Endothelial cell of umbilical vein (primary cell): Measurements from ENCODE around the gene PTPRD.

ENCODE experiments used
- EZH2 ChIP-seq: IDR thresholded peaks from 2 replicates; pipeline ENCODE4 v1.6.1; 2012; ENCODE audit warnings: borderline replicate concordance, low read depth, mild to moderate bottlenecking, moderate library complexity, low read length, inconsistent platforms; ENCODE audit not compliant: severe bottlenecking
- MYC ChIP-seq: IDR thresholded peaks from one replicate; pipeline ENCODE4 v1.6.1; 2011; ENCODE audit warnings: mild to moderate bottlenecking, low read depth, low read length

DNA sequence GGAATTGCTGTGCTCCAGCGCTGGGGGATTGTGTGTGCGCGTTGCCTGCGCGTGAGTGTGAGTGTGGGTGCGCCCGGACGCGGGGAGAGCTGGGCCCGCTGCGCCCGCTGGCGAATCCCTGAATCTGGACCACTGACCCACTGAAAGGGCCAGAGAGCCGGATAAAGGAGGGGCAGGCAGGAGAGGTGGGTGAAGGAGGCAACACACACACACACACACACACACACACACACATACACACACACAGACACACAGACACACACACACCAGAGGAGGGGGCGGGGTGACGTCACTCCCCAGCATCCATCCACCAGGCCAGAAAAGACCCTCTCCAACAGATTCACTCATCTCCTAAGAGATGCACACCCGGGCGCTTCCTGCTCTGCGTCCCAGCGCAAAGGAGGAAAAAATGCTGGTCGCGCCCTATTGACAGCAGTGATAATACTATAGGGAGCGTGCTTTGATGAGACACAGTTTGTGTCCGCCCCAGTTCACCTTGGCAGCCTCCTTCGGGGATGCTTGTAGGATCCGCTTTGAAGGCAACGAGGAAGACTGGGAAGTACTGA lies 1754.1 kb downstream of the PTPRD start:
- TF ChIP-seq MYC (no peak), EZH2 (no peak)
